Psoas muscle (tissue), 8 donors: ENCODE measurements around the gene GCNT4. TPM values are rescaled to one million over a fixed set of nuclear protein-coding genes. Genes with fewer than 3 reads are reported as not detected.

Source experiments
- ATAC-seq, 4 donors: fragments of 200-7000 bp; cut with Tn5 transposase; one replicate each; pipeline ENCODE4 v1.9.1; 2020; ENCODE audit warnings: moderate library complexity in 3 of 4, mild to moderate bottlenecking in 2 of 4
- DNase-seq, 2 donors: peaks; one replicate each; pipeline ENCODE4 v3.0.0-alpha.2; 2020
- H3K27ac ChIP-seq: fragments of 200-600 bp; one replicate; pipeline ENCODE4 v1.8.0; 2022
- H3K27me3 ChIP-seq, 3 donors: fragments of 200-600 bp in 1 of 3; one replicate each; pipeline versions ENCODE4 v1.6.1 to v1.8.0; 2013 to 2022; ENCODE audit warnings: low read length in 2 of 3, mild to moderate bottlenecking in 2 of 3, moderate library complexity in 1 of 3; ENCODE audit not compliant: insufficient read depth in 3 of 3
- H3K36me3 ChIP-seq, 2 donors: fragments of 200-600 bp in 1 of 2; one replicate each; pipeline versions ENCODE4 v1.6.1 to v1.8.0; 2013 to 2022; ENCODE audit warnings: low read depth in 1 of 2, mild to moderate bottlenecking in 1 of 2, moderate library complexity in 1 of 2; ENCODE audit not compliant: insufficient read depth in 1 of 2
- H3K4me1 ChIP-seq: fragments of 200-600 bp; one replicate; pipeline ENCODE4 v1.8.0; 2022
- H3K4me3 ChIP-seq: fragments of 200-600 bp; one replicate; pipeline ENCODE4 v1.8.0; 2022; ENCODE audit warnings: mild to moderate bottlenecking
- H3K9me3 ChIP-seq: fragments of 200-600 bp; one replicate; pipeline ENCODE4 v1.8.0; 2022
- WGBS, 3 donors: extraction: QIAGEN DNeasy Blood & Tissue Kit; methylation state at CpG; one replicate each; pipeline versions ENCODE4 v1.1.6 to v1.1.7; 2013; 5-methylcytosine and 5-hydroxymethylcytosine counted together
- intact Hi-C, 2 donors: fragments of 100-400 bp; cut with DNase I; formaldehyde crosslinking; loops; one replicate each; pipeline versions ENCODE4 v1.11.0 to v1.14.2; 2022
- polyA plus RNA-seq, 3 donors: library from polyadenylated mRNA; stranded (reverse); fragments of 200-250 nt; gene quantifications; one replicate each; pipeline ENCODE4 v1.2.3, GENCODE V29; 2013
- total RNA-seq, 4 donors: library from RNA; stranded (reverse); fragmentation: NEBNext Ultra II Directional in 2 of 4; extraction: Animal tissue kit (Norgen Biotek cat#: 25700) in 2 of 4; gene quantifications; one replicate each; pipeline versions ENCODE4 v1.2.1 to v1.2.4, GENCODE V29; 2021 to 2023
- TF ChIP-seq, protein P1 (sequence below): fragments of 200-600 bp; IDR thresholded peaks from one replicate; pipeline ENCODE4 v1.8.0; 2022; ENCODE audit warnings: antibody characterized with exemption
- donor health status: healthy with polysubstance abuse.
- donor health status: DM: no; HTN: no; CAD: no; lungs with moderate emphysema.
- donor health status: Bipolar disorder and iron deficiency.
- donor health status: healthy.
- donor health status: DM: yes; HTN: yes; CAD: no.
- donor health status: DM: no; HTN: no; CAD: no.
- donor health status: DM: no; HTN: no; CAD: no.
- donor health status: DM: yes; HTN: yes; CAD: no.

The GCNT4 gene
- total and polyA plus RNA-seq, 7 donors, result 0.65 to 3.5 (median 1.5) TPM

GRCh38 chr5:75045071-75045470, 7.3 kb downstream of the GCNT4 start:
- Histone ChIP-seq H3K27ac (no peak overlapping the region), H3K4me3 (no peak overlapping the region), H3K36me3 (peaks cover 0 to 17% of the 10 kb centered on the region in 2 donors), H3K9me3 (no peaks in the 10 kb centered on the region), H3K27me3 (no peaks in the 10 kb centered on the region), H3K4me1 (peaks cover 4% of the 10 kb centered on the region)
- DNase-seq, result no peak
- intact Hi-C loops, result loop anchor here (10.0 kb wide), 1 partner anchor 220 kb away; no protein-coding TSS in a partner anchor
- ATAC-seq, result no peak
- WGBS, 3 donors, result 87 to 93% (median 91%) methylated on average over 2 of the region's 2 CpGs
- TF ChIP-seq, protein P1, sequence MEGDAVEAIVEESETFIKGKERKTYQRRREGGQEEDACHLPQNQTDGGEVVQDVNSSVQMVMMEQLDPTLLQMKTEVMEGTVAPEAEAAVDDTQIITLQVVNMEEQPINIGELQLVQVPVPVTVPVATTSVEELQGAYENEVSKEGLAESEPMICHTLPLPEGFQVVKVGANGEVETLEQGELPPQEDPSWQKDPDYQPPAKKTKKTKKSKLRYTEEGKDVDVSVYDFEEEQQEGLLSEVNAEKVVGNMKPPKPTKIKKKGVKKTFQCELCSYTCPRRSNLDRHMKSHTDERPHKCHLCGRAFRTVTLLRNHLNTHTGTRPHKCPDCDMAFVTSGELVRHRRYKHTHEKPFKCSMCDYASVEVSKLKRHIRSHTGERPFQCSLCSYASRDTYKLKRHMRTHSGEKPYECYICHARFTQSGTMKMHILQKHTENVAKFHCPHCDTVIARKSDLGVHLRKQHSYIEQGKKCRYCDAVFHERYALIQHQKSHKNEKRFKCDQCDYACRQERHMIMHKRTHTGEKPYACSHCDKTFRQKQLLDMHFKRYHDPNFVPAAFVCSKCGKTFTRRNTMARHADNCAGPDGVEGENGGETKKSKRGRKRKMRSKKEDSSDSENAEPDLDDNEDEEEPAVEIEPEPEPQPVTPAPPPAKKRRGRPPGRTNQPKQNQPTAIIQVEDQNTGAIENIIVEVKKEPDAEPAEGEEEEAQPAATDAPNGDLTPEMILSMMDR, result no peak

DNA sequence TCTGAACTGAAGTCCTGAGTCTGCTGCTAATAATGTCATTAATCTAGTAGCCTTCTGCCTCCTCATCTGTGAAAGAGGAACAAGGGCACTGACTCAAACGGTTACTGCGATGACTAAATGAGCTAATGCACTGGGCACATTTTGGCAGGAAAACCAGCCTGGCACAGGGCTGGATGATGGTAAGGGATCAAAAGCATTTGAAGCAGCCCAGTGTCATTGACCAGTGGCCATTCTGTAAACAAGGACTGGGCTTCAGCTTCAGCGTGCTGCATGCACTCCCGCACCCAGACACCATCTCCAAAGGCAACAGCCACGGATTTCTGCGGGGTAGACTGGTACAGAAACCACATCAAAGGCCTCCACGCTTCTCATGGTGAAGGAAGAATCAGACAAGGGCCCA, 8.0 kb downstream of the GCNT4 start:
- Histone ChIP-seq H3K27me3 (no peaks in the 10 kb centered on the region), H3K9me3 (no peaks in the 10 kb centered on the region), H3K4me3 (no peak overlapping the region), H3K4me1 (peaks cover 1% of the 10 kb centered on the region), H3K27ac (no peak overlapping the region), H3K36me3 (peaks cover 0 to 17% of the 10 kb centered on the region in 2 donors)
- DNase-seq (peak in 1 of 2 donors; percentile 22), ATAC-seq (peak in 1 of 4 donors; percentile 90)
- WGBS, 3 donors, result 65 to 70% (median 66%) methylated on average over 7 of the region's 7 CpGs
- TF ChIP-seq, protein P1, result no peak
- intact Hi-C loops, result loop anchor here (10.0 kb wide), 1 partner anchor 220 kb away; no protein-coding TSS in a partner anchor

DNA sequence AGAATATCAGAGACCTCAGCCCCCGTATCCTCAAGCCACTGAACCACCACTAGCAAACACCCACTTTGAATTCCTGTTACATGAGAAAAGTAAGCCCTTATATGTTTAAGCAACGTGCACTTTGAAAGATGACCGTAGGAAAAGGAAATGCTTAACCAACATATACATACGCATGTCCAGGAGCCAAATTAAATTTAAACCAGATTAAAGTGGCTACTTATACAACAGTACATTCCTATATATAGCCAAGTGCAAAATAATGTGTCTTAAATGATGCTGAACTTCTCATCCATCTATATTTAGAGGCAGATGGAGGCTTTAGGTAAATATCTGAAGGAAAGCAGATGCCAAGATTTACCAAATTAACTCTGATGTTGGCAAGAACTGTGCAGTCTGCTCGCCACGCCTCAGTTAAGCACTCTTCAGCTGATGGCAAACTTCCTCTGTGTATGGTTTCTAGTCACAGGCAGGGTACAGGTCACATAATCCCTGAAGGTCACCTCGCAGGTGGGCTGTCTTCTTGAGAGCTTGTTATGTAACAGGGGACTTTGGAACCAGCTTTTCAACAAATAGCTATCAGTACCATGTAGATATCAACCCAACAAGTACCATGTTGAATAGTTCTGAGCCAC, 8.6 kb downstream of the GCNT4 start:
- Histone ChIP-seq H3K27ac (no peak overlapping the region), H3K9me3 (no peaks in the 10 kb centered on the region), H3K36me3 (peaks cover 0 to 17% of the 10 kb centered on the region in 2 donors), H3K4me3 (no peak overlapping the region), H3K27me3 (no peaks in the 10 kb centered on the region), H3K4me1 (no peaks in the 10 kb centered on the region)
- 87 to 94% (median 89%) methylated on average over 7 of the region's 7 CpGs for WGBS, 3 donors
- DNase-seq, result no peak
- intact Hi-C loops, result loop anchor here (10.0 kb wide), 1 partner anchor 221 kb away; no protein-coding TSS in a partner anchor
- no peak for ATAC-seq
- TF ChIP-seq, protein P1, result no peak

DNA sequence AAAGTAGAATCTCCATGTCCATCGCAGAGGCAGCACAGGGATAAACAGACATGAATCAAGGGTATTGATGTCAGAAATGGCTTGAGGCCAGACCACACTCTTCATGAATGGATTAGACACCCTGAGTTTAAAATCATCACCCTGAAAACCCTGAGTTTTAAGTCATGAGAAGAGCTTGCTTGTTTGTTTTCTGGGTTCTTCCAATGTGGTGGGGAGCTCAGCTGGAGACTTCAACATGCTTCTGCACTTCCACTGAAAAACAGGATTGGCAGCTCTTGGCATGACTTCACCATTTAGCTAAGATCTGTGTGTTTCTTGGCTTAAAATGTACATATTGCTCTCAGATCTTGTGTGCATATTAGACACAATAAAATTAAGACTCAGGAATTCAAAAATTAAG, 9.8 kb downstream of the GCNT4 start:
- Histone ChIP-seq H3K4me3 (no peak overlapping the region), H3K36me3 (peaks cover 0 to 17% of the 10 kb centered on the region in 2 donors), H3K4me1 (no peaks in the 10 kb centered on the region), H3K27ac (no peak overlapping the region), H3K27me3 (no peaks in the 10 kb centered on the region), H3K9me3 (no peaks in the 10 kb centered on the region)
- ATAC-seq (no peak), DNase-seq (no peak)
- intact Hi-C loops, result loop anchor here (10.0 kb wide), 1 partner anchor 222 kb away; no protein-coding TSS in a partner anchor
- WGBS, 3 donors, result 46 to 85% (median 70%) methylated on average over 1 of the region's 1 CpG
- TF ChIP-seq, protein P1, result no peak
